Measurements from ENCODE around the gene EIF3D. TPM values are rescaled to one million over a fixed set of nuclear protein-coding genes. Genes with fewer than 3 reads are reported as not detected.
A peak's percentile ranks its signal among the peaks of the same experiment; 100 is the strongest.

The EIF3D gene
- total and polyA plus RNA-seq, 4 experiments from 2014 or later = 137 to 228 (median 206) TPM

- Mint-ChIP-seq H3K9me3 (no peaks in the 10 kb centered on the region), H3K27me3 (no peaks in the 10 kb centered on the region), H3K4me3 (peak overlapping the region in 6 of 8 donors; percentile 17 to 79 (median 70)), H3K36me3 (peaks cover 15 to 24% of the 10 kb centered on the region in 2 donors), H3K4me1 (peaks cover 8 to 25% (median 9%) of the 10 kb centered on the region in 4 donors), H3K27ac (peak overlapping the region in 6 of 7 donors; percentile 42 to 79 (median 68))
- peak overlapping the region in 1 of 2 donors; percentile 62 for H3K4me3 ChIP-seq (ENCODE audit: low read length in 2 of 2)
- no peaks in the 10 kb centered on the region for H3K9me3 ChIP-seq (ENCODE audit: control insufficient read depth in 1 of 2, low read length in 2 of 2)
- H3K36me3 ChIP-seq (ENCODE audit: insufficient read depth, low read length) = peaks cover 21% of the 10 kb centered on the region
- ChIA-PET CTCF (ENCODE audit: partially characterized antibody) (interaction anchor here (0.9 to 1.2 kb wide), 5 partner anchors 13 to 230 kb away, joined by 3 to 4 read pairs (median 3); no protein-coding TSS in a partner anchor), POLR2A (ENCODE audit: partially characterized antibody) (interaction anchor here (0.6 to 3.9 kb wide), 16 partner anchors 15 to 269 kb away, joined by 3 to 41 read pairs (median 4); partner anchors contain the start of genes APOL2, EIF3D and IFT27)
- intact Hi-C loops (cut with micrococcal nuclease) = loop anchor here (1.0 kb wide), 2 partner anchors 22 to 26 kb away; partner anchors contain the start of genes EIF3D and TXN2
- no peaks in the 10 kb centered on the region for H3K27me3 ChIP-seq (ENCODE audit: insufficient read depth, low read length)
- H3K27ac ChIP-seq (ENCODE audit: low read depth, low read length) = peak overlapping the region; percentile 22
- no peak for DNase-seq
- H3K4me1 ChIP-seq (ENCODE audit: insufficient read depth, low read length) = peaks cover 15% of the 10 kb centered on the region
Measured at GRCh38 chr22:36507518-36508010, 21.4 kb downstream of the EIF3D start.

- CTCF ChIA-PET (ENCODE audit: partially characterized antibody) = interaction anchor here (0.9 to 1.2 kb wide), 4 partner anchors 14 to 230 kb away, joined by 3 to 4 read pairs (median 3); no protein-coding TSS in a partner anchor
- peak; percentile 87 to 91 (median 90) for DNase-seq
Measured at GRCh38 chr22:36506637-36507517, 22.1 kb downstream of the EIF3D start, which contains the start of gene FOXRED2. Gene FOXRED2 (minus strand): TSS chr22:36507040. CDS start chr22:36506422, 618 bp downstream.

DNA sequence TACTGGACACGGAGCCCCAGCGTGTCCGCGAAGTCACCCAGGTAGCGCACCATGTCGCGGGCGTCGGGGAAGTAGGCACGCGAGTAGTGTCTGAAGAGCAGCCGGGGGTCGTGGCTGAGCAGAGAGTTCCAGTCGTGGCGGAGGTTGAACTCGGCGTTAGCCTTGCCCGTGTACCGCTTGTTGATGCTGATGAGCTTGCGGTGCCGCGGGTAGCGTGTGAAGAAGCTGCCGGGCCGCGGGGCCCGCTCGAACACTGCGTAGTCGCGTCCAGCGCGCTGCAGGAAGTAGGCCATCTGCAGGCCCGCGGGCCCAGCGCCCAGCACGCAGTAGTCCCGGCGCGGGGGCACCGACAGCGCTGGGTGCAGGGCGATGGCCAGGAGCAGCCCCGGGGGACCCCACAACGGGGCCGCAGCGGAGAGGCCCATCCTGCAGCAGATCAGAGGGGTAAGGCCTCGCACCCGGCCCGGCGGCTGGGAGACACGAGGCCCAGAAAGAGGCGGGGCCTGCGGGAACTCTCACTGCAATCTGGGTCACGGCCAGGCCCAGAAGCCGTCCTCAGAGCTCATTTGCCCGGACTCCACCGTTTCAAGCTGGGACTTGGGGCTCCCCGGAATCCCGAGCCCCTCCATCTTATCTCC lies 22.8 kb downstream of the EIF3D start:
- no peak overlapping the region for H3K27ac Mint-ChIP-seq
- Histone ChIP-seq H3K4me1 (ENCODE audit: insufficient read depth, low read length) (peaks cover 15% of the 10 kb centered on the region), H3K36me3 (ENCODE audit: insufficient read depth, low read length) (peaks cover 8% of the 10 kb centered on the region), H3K4me3 (ENCODE audit: low read length in 2 of 2) (peak overlapping the region in 1 of 2 donors; percentile 62), H3K27ac (ENCODE audit: low read depth, low read length) (no peak overlapping the region), H3K9me3 (ENCODE audit: control insufficient read depth in 1 of 2, low read length in 2 of 2) (no peaks in the 10 kb centered on the region), H3K27me3 (ENCODE audit: insufficient read depth, low read length) (no peaks in the 10 kb centered on the region)
- ChIA-PET CTCF (ENCODE audit: partially characterized antibody) (no interaction called here), POLR2A (ENCODE audit: partially characterized antibody) (interaction anchor here (0.9 to 3.9 kb wide), 10 partner anchors 12 to 346 kb away, joined by 3 to 41 read pairs (median 4); partner anchors contain the start of genes APOL2, APOL3 and EIF3D)
- peaks cover 3 to 12% of the 10 kb centered on the region in 2 donors for H3K36me3 Mint-ChIP-seq
- peaks cover 5 to 21% (median 7%) of the 10 kb centered on the region in 4 donors for H3K4me1 Mint-ChIP-seq
- no peaks in the 10 kb centered on the region for H3K9me3 Mint-ChIP-seq
- intact Hi-C loops (cut with micrococcal nuclease) = no loop called here
- no peaks in the 10 kb centered on the region for H3K27me3 Mint-ChIP-seq
- H3K4me3 Mint-ChIP-seq = peak overlapping the region; percentile 7 to 79 (median 46)
- no peak for DNase-seq

More at GRCh38 chr22:36506637-36507517, 22.1 kb downstream of the EIF3D start, which contains the start of gene FOXRED2:
- H3K36me3 Mint-ChIP-seq = peaks cover 9 to 17% of the 10 kb centered on the region in 2 donors
- intact Hi-C loops (cut with micrococcal nuclease) = loop anchor here (1.0 kb wide), 2 partner anchors 22 to 26 kb away; partner anchors contain the start of genes EIF3D and TXN2
- no peaks in the 10 kb centered on the region for H3K27me3 Mint-ChIP-seq
- H3K4me1 ChIP-seq (ENCODE audit: insufficient read depth, low read length) = peaks cover 15% of the 10 kb centered on the region
- peak within 1 kb of the TSS; percentile 39 to 79 (median 73) for H3K4me3 Mint-ChIP-seq
- peak within 1 kb of the TSS; percentile 22 for H3K27ac ChIP-seq (ENCODE audit: low read depth, low read length)
- POLR2A ChIA-PET (ENCODE audit: partially characterized antibody) = interaction anchor here (0.6 to 3.9 kb wide), 20 partner anchors 13 to 347 kb away, joined by 3 to 41 read pairs (median 4); partner anchors contain the start of genes APOL2, APOL3, EIF3D and IFT27
- peaks cover 14% of the 10 kb centered on the region for H3K36me3 ChIP-seq (ENCODE audit: insufficient read depth, low read length)
- peak within 1 kb of the TSS; percentile 42 to 83 (median 74) for H3K27ac Mint-ChIP-seq
- H3K4me1 Mint-ChIP-seq = peaks cover 8 to 25% (median 9%) of the 10 kb centered on the region in 4 donors
- peak within 1 kb of the TSS in 1 of 2 donors; percentile 62 for H3K4me3 ChIP-seq (ENCODE audit: low read length in 2 of 2)
- H3K9me3 Mint-ChIP-seq = no peaks in the 10 kb centered on the region
- no peaks in the 10 kb centered on the region for H3K9me3 ChIP-seq (ENCODE audit: control insufficient read depth in 1 of 2, low read length in 2 of 2)
- H3K27me3 ChIP-seq (ENCODE audit: insufficient read depth, low read length) = no peaks in the 10 kb centered on the region

GRCh38 chr22:36497910-36498665 lies 30.9 kb downstream of the EIF3D start:
- Histone ChIP-seq H3K4me3 (ENCODE audit: low read length in 2 of 2) (no peak overlapping the region), H3K27me3 (ENCODE audit: insufficient read depth, low read length) (no peaks in the 10 kb centered on the region), H3K4me1 (ENCODE audit: insufficient read depth, low read length) (no peaks in the 10 kb centered on the region), H3K9me3 (ENCODE audit: control insufficient read depth in 1 of 2, low read length in 2 of 2) (no peaks in the 10 kb centered on the region), H3K27ac (ENCODE audit: low read depth, low read length) (no peak overlapping the region), H3K36me3 (ENCODE audit: insufficient read depth, low read length) (no peaks in the 10 kb centered on the region)
- Mint-ChIP-seq H3K4me3 (no peak overlapping the region), H3K27me3 (no peaks in the 10 kb centered on the region), H3K27ac (no peak overlapping the region), H3K9me3 (no peaks in the 10 kb centered on the region), H3K36me3 (peaks cover 0 to 10% of the 10 kb centered on the region in 2 donors), H3K4me1 (no peaks in the 10 kb centered on the region)
- POLR2A ChIA-PET (ENCODE audit: partially characterized antibody) = no interaction called here
- DNase-seq = no peak
- CTCF ChIA-PET (ENCODE audit: partially characterized antibody) = no interaction called here
- intact Hi-C loops (cut with micrococcal nuclease) = no loop called here

DNA sequence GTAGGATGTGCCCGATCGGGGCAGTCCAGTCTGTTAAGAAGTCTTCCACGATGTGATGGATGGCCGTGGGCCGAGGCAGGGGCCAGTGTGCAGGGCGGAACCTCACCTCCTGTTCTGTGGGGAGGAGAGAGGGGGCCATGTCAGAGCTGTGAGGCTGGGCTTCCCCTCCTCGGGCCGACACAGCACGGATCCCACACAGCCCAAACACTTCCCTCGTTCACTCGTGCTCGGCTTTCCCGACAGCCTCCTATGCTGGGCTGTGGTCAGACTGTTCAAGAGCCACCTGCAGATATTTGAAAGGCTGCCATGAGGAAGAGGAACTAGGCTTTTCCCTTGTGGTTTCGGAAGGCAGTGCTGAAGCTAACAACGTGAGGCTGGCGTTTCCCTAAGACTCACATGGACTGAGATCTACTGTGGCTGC lies 35.3 kb downstream of the EIF3D start:
- no peaks in the 10 kb centered on the region for H3K4me1 Mint-ChIP-seq
- ChIA-PET CTCF (ENCODE audit: partially characterized antibody) (interaction anchor here (2.7 kb wide), 1 partner anchor 193 kb away, joined by 8 read pairs; no protein-coding TSS in a partner anchor), POLR2A (ENCODE audit: partially characterized antibody) (interaction anchor here (1.0 to 2.1 kb wide), 2 partner anchors 12 to 13 kb away, joined by 3 to 7 read pairs; partner anchors contain the start of gene TXN2)
- H3K27me3 Mint-ChIP-seq = no peaks in the 10 kb centered on the region
- Histone ChIP-seq H3K36me3 (ENCODE audit: insufficient read depth, low read length) (no peaks in the 10 kb centered on the region), H3K4me1 (ENCODE audit: insufficient read depth, low read length) (no peaks in the 10 kb centered on the region), H3K9me3 (ENCODE audit: control insufficient read depth in 1 of 2, low read length in 2 of 2) (no peaks in the 10 kb centered on the region), H3K27me3 (ENCODE audit: insufficient read depth, low read length) (no peaks in the 10 kb centered on the region), H3K27ac (ENCODE audit: low read depth, low read length) (no peak overlapping the region), H3K4me3 (ENCODE audit: low read length in 2 of 2) (no peak overlapping the region)
- DNase-seq = no peak
- no peak overlapping the region for H3K4me3 Mint-ChIP-seq
- H3K9me3 Mint-ChIP-seq = no peaks in the 10 kb centered on the region
- intact Hi-C loops (cut with micrococcal nuclease) = no loop called here
- peak overlapping the region in 1 of 7 donors; percentile 37 for H3K27ac Mint-ChIP-seq
- peaks cover 0 to 13% of the 10 kb centered on the region in 2 donors for H3K36me3 Mint-ChIP-seq

DNA sequence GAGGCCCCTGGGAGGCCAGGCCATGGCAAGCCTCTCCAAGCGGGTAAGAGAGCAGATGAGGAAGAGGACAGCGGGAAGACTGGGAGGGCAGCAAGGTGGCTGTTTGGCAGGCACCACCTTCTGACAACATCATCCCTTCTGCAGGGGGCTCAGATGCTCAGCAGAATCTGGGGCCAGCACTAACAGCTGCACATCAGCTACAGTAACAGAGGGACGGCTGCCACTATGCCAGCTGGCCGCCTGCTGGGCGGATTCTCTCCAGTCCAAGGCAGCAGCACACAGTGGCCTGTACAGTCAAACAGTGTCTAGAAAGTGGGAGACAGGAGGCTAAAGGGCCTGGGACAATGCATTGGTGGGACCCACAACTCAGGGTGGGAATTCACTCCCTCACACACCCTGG lies 36.9 kb downstream of the EIF3D start:
- ChIA-PET POLR2A (ENCODE audit: partially characterized antibody) (no interaction called here), CTCF (ENCODE audit: partially characterized antibody) (interaction anchor here (2.7 kb wide), 1 partner anchor 192 kb away, joined by 8 read pairs; no protein-coding TSS in a partner anchor)
- intact Hi-C loops (cut with micrococcal nuclease) = no loop called here
- H3K4me1 Mint-ChIP-seq = no peaks in the 10 kb centered on the region
- H3K27ac ChIP-seq (ENCODE audit: low read depth, low read length) = no peak overlapping the region
- peaks cover 0 to 12% of the 10 kb centered on the region in 2 donors for H3K36me3 Mint-ChIP-seq
- no peaks in the 10 kb centered on the region for H3K4me1 ChIP-seq (ENCODE audit: insufficient read depth, low read length)
- no peak for DNase-seq
- no peaks in the 10 kb centered on the region for H3K27me3 ChIP-seq (ENCODE audit: insufficient read depth, low read length)
- H3K27me3 Mint-ChIP-seq = no peaks in the 10 kb centered on the region
- H3K9me3 ChIP-seq (ENCODE audit: control insufficient read depth in 1 of 2, low read length in 2 of 2) = no peaks in the 10 kb centered on the region
- no peak overlapping the region for H3K4me3 ChIP-seq (ENCODE audit: low read length in 2 of 2)
- H3K4me3 Mint-ChIP-seq = no peak overlapping the region
- H3K9me3 Mint-ChIP-seq = no peaks in the 10 kb centered on the region
- H3K36me3 ChIP-seq (ENCODE audit: insufficient read depth, low read length) = no peaks in the 10 kb centered on the region
- H3K27ac Mint-ChIP-seq = no peak overlapping the region
